Chondrocyte (in vitro differentiated cells): ENCODE measurements around the gene ZNF598. TPM values are rescaled to one million over a fixed set of nuclear protein-coding genes. Genes with fewer than 3 reads are reported as not detected.

Experiments used
- DNase-seq: peaks from one replicate; pipeline ENCODE4 v3.0.0; 2021; ENCODE audit warnings: mixed read lengths, low spot score
- H3K27ac Mint-ChIP-seq: one replicate; pipeline ENCODE4 v1.8.0; 2021; ENCODE audit warnings: mild to moderate bottlenecking, moderate library complexity, mixed read lengths; ENCODE audit not compliant: unreplicated experiment
- H3K27me3 Mint-ChIP-seq: 2 replicates; pipeline ENCODE4 v1.8.0; 2021; ENCODE audit warnings: low read depth, mixed read lengths
- H3K36me3 Mint-ChIP-seq: 2 replicates; pipeline ENCODE4 v1.8.0; 2021; ENCODE audit warnings: low read depth, mixed read lengths
- H3K4me1 Mint-ChIP-seq: 2 replicates; pipeline ENCODE4 v1.8.0; 2021; ENCODE audit warnings: low read depth, mild to moderate bottlenecking, mixed read lengths
- H3K4me3 Mint-ChIP-seq: one replicate; pipeline ENCODE4 v1.8.0; 2021; ENCODE audit warnings: mild to moderate bottlenecking, moderate library complexity, mixed read lengths; ENCODE audit not compliant: unreplicated experiment
- H3K9me3 Mint-ChIP-seq: 2 replicates; pipeline ENCODE4 v1.8.0; 2021; ENCODE audit warnings: low read depth, mixed read lengths
- total RNA-seq: library from RNA; stranded (reverse); gene quantifications from 3 replicates; pipeline ENCODE4 v1.2.1, GENCODE V29; 2021
- TF ChIP-seq, protein P1 (sequence below): fragments of 200-600 bp; sonication (generic); IDR thresholded peaks from 2 replicates; pipeline ENCODE4 v1.5.0; 2021; ENCODE audit warnings: antibody characterized with exemption, mild to moderate bottlenecking, moderate library complexity

ZNF598 gene
- total RNA-seq, 1 donor from 2014 or later: 41.7 TPM

DNA sequence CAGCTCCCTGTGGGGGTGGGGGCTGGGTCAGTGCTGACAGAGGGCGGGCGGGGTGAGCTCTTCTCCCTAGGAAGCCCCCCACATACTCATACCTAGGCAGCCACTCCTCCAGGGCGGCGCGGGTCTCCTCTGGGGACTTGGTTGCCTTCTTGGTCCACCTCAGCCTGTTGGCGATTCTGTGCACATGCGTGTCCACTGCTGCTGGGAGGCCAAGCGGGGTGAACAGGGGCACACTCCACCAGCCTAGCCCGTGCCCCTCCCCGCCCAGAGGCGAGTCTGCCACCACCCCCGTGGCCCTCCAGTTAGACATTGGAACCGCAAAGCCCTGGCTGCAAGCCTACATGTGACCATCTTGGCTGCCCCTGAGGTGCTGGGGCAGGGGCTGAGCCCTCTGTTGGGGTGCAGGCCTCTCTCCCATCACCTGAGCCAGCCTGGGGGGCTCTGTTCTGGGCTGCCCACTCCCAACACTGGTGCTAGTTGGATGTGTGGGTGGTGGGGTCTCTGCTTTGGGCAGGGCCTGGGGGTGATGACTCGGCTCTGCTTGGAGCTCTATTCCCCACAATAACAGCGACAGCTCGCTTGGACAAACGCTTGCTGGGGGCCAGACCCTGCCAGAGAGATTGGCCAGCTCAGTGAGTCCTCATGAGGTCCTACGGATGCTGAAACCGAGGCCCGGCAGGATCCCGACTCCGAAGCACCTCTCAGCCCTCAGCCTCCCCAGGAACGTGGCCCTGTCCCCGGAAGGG, 30.6 kb upstream of the ZNF598 start:
- peak overlapping the region; percentile 92 for H3K27ac Mint-ChIP-seq
- no peaks in the 10 kb centered on the region for H3K9me3 Mint-ChIP-seq
- H3K36me3 Mint-ChIP-seq: peaks cover 3% of the 10 kb centered on the region

DNA sequence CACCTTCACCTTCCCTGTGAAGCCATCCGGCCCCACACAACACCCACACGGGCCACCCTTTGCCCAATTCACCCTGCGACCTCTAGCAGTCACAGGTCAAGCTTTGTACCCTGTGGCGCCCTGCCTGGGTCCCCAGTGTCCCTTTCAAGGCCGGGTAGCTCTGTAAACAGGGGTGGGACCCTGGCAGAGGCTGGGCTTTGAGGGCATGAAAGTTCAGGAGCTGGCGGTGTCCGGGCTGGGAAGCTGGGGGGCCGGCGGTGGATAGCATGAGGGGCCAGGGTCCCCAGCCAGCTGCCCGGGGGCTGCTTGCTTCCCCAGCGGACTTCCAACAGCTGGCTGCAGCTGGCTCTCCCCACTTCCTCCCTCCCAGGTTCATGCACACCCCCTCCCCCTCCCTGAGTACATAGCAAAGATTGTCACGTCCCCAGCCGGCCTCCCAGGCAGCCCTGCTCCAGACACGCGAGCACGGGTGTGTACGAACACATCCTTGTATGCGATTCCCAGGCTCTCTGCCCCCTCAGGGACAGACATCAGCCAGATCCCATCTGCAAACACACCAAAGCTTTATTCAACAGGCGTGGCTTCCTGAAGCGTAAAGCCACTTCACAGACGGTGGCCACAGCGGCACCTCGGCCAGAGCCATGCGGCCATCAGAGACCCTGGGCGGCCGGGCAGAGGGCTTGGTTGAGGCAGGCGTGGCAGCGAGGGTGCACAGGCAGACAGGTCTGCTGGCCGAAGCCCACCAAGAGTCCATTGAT, 29.8 kb upstream of the ZNF598 start:
- DNase-seq: no peak
- no peaks in the 10 kb centered on the region for H3K27me3 Mint-ChIP-seq
- no peaks in the 10 kb centered on the region for H3K9me3 Mint-ChIP-seq
- TF ChIP-seq, protein P1, sequence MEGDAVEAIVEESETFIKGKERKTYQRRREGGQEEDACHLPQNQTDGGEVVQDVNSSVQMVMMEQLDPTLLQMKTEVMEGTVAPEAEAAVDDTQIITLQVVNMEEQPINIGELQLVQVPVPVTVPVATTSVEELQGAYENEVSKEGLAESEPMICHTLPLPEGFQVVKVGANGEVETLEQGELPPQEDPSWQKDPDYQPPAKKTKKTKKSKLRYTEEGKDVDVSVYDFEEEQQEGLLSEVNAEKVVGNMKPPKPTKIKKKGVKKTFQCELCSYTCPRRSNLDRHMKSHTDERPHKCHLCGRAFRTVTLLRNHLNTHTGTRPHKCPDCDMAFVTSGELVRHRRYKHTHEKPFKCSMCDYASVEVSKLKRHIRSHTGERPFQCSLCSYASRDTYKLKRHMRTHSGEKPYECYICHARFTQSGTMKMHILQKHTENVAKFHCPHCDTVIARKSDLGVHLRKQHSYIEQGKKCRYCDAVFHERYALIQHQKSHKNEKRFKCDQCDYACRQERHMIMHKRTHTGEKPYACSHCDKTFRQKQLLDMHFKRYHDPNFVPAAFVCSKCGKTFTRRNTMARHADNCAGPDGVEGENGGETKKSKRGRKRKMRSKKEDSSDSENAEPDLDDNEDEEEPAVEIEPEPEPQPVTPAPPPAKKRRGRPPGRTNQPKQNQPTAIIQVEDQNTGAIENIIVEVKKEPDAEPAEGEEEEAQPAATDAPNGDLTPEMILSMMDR: no peak
- peak overlapping the region; percentile 40 for H3K4me3 Mint-ChIP-seq
- H3K27ac Mint-ChIP-seq: peak overlapping the region; percentile 92
- H3K36me3 Mint-ChIP-seq: peaks cover 3% of the 10 kb centered on the region
- H3K4me1 Mint-ChIP-seq: peaks cover 70% of the 10 kb centered on the region

More for the DNA sequence above, 30.6 kb upstream of the ZNF598 start:
- no peaks in the 10 kb centered on the region for H3K27me3 Mint-ChIP-seq
- H3K4me3 Mint-ChIP-seq: no peak overlapping the region
- TF ChIP-seq, protein P1: no peak
- DNase-seq: no peak
- H3K4me1 Mint-ChIP-seq: peaks cover 63% of the 10 kb centered on the region

- Mint-ChIP-seq H3K4me1 (peaks cover 75% of the 10 kb centered on the region), H3K36me3 (peaks cover 3% of the 10 kb centered on the region), H3K27me3 (no peaks in the 10 kb centered on the region), H3K9me3 (no peaks in the 10 kb centered on the region), H3K4me3 (peak overlapping the region; percentile 40), H3K27ac (peak overlapping the region; percentile 92)
- DNase-seq: no peak
- TF ChIP-seq, protein P1: no peak
These were observed 29.0 kb upstream of the ZNF598 start for GRCh38 chr16:2038382-2039231.

DNA sequence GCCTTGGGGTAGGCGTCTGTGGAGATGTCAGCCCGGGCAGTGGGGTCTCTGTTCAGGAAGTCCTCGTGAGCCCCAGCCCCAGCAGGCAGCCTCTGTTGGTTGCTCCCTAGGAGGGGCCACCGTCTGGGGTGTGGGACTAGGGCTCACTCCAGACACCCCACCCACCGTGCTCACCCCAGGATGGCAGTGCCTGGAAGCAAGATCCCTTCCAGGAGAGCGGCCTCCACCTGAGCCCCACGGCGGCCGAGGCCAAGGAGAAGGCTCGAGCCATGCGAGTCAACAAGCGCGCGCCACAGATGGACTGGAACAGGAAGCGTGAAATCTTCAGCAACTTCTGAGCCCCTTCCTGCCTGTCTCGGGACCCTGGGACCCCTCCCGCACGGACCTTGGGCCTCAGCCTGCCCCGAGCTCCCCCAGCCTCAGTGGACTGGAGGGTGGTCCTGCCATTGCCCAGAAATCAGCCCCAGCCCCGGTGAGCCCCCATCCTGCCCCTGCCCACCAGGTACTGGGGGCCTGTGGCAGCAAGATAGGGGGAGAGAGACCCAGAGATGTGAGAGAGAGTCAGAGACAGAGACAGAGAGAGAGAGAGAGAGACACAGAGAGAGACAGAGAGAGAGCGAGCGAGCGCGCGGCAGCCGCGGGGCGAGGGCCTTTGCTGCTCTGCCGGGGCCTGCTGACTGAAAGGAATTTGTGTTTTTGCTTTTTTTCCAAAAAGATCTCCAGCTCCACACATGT, 28.2 kb upstream of the ZNF598 start:
- Mint-ChIP-seq H3K9me3 (no peaks in the 10 kb centered on the region), H3K36me3 (peaks cover 3% of the 10 kb centered on the region), H3K4me1 (peaks cover 75% of the 10 kb centered on the region), H3K4me3 (peak overlapping the region; percentile 16), H3K27me3 (no peaks in the 10 kb centered on the region), H3K27ac (peak overlapping the region; percentile 66)
- TF ChIP-seq, protein P1: no peak
- DNase-seq: no peak
